SK-MEL-5 (cell line): Measurements from ENCODE around the gene ERFL. TPM values are rescaled to one million over a fixed set of nuclear protein-coding genes. Genes with fewer than 3 reads are reported as not detected.
"Not testable (repeated sequence)": the region's sequence is repeated elsewhere in the genome, so short reads cannot be mapped to it uniquely, and the experiment has no call there.

Experiments used
- DNase-seq: peaks from one replicate; pipeline ENCODE4 v3.0.0-alpha.2; 2016; ENCODE audit warnings: low read depth, low spot score
- in situ Hi-C: cut with HindIII; loops from 2 replicates; pipeline ENCODE4 v1.10.0; 2016; ENCODE audit warnings: low sequenced_read_pairs, high pct_unique_total_duplicates, low pct_unique_long_range_greater_than_20kb
- total RNA-seq: library from RNA; depleted of rRNA; stranded (reverse); fragments of >200 nt; shearing (Covaris generic); gene quantifications from 2 replicates; pipeline ENCODE4 v1.2.3, GENCODE V29; 2014

Gene ERFL
- total RNA-seq, 1 experiment from 2014 or later, result not detected

DNA sequence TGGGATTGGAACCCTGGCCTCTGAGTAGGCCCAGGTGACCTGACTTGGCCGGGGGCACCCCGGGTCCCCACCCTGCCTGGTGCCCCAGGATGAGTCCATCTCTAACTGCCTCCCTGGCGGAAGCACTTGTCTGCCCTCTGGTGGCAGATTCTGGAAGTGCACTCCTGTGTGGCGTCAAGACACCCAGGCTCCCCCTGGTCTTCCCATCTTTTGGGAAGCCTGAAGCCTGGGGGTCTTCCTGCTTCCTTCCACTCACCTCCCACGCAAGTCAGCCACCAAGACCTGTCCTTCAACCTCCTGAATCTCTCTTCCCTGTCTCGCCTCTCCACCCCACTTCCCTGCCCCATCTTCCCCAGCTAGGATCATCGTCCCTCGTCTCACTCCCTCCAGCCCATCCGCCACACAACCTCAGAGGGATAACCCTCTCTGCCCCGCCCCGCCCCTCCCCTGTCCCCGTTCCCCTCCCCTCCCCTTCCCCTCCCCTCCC, 23.5 kb upstream of the ERFL start:
- DNase-seq, result peak; percentile 78
- in situ Hi-C loops, result no loop called here

DNA sequence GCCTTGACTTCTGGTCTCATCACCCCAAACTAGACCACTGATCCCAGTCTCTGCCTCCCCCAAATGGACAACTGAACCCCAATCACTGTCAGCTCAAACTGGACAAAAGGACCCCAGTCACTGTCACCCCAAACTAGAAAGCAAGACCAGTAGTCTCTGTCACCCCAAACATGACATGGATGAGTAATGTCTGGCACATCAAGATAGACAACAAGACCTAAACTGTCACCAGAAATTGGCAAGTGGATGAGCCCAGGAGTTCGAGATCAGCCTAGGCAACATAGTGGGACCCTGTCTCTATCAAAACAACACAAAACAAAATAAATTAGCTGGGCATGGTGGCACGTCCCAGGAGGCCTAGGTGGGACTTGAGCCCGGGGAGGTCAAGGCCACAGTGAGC, 18.8 kb upstream of the ERFL start:
- in situ Hi-C loops, result no loop called here

DNA sequence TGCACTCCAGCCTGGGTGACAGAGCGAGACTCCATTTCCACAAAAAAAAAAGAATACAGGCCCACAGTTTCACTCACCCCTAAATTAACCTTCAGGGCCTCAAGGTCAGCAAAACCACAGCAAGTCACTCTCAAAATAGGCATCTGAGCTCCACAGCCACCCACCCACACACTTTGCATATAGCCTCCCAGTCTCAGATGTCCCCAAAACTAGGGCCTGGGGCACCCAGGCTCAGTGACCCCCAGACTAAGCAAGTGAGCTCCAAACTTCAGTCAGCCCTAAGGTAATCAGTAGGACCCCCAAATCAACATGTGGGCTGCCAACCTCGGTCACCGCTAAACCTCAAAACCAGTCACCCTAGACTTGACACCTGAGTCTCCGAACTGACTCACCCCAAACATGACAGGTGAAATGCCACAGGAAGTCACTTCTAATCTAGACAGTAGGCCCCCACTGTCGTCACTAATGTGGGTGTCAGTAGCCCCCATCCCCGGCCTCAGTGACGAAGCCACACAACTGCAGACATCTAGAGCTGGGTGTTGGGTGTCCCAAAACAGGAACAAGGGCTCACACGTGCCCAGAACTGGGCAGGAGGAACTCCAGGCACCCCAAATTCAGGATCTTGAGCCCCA, 17.0 kb upstream of the ERFL start:
- DNase-seq, result no peak
- in situ Hi-C loops, result no loop called here

More for the DNA sequence above, 18.8 kb upstream of the ERFL start:
- DNase-seq, result no peak

DNA sequence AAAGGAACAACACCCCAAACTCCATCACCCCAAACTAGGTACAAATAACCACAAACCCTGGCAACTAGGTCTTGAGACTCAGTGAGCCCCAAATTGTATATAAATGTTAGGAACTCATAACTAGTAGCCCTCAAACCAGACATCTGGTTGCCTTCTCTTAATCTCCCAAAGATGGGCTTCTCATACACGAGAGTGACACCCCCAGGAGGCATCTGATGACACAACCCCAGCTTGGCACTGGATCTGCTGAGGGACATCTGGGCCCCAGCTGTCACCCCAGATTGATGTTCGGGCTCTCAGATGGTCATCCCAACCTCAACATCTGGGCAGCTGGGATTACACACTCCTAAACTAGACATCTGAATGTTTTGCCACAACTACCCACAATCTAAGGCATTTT, 16.1 kb upstream of the ERFL start:
- no peak for DNase-seq
- in situ Hi-C loops, result no loop called here

DNA sequence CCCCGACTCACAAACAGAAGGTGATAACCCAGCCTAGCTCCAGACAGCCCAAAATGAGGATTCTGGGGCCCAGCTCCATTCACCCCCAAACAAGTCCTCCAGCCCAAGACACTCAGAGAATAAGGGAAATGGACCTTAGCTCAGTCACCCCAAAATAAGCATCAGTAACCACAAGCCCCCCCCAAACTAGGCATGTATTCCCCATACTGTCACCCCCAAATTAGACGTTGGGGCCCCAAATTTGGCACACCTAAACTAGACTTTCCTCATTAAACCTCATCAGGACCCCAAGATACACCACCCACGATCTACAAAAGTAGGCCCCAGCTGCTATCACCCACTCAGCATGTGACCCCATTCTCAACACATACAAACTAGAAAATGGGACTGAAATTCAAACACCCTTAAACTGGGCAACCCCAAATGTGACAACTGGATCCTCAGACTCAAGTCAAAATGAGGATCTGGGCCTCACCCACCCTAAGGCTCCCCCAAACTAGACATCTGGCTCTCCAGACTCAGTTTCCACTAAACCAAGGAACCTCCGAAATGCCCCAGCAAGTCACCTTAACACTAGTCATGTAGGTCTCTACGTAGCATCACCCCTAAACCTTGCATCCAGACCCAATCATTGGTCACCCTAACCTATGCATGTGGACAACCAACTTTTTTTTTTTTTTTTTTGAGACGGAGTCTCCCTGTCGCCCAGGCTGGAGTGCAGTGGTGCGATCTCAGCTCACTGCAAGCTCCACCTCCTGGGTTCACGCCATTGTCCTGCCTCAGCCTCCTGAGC, 13.4 kb upstream of the ERFL start:
- in situ Hi-C loops, result no loop called here

DNA sequence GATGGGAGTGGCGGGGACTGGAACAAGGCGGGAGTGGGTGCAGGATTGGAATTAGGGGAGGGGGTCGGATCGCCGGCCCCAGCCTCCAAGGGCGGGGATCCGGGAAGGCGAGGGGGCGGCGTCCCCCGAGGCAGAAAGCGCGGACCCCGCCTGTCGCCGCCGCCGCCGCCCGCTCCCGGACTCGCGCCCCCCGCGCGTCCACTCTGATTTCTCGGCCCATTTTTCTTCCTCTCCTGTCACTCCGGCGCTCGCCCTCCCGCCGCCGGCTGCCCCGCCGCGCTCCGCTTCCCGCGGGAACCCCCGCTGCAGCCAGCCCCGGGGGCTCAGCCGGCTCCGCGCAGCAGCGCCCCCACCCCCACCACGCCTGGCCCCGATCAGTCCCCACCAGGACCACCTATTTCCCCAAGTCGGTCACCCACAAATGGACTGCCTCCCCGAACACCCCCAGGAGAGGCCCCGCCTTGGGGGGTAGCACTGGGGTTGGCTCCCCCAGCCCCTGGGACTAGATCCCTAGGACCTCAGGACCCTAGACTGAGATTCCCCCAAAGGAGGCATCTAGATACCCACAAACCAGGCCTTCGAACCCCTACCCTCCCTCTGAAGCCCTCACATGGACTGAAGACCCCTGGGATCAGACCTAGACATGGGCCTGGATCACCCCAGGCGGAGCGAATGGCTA, 12.6 kb upstream of the ERFL start:
- DNase-seq, result no peak
- in situ Hi-C loops, result no loop called here

More for the DNA sequence above, 13.4 kb upstream of the ERFL start:
- DNase-seq, result no peak

DNA sequence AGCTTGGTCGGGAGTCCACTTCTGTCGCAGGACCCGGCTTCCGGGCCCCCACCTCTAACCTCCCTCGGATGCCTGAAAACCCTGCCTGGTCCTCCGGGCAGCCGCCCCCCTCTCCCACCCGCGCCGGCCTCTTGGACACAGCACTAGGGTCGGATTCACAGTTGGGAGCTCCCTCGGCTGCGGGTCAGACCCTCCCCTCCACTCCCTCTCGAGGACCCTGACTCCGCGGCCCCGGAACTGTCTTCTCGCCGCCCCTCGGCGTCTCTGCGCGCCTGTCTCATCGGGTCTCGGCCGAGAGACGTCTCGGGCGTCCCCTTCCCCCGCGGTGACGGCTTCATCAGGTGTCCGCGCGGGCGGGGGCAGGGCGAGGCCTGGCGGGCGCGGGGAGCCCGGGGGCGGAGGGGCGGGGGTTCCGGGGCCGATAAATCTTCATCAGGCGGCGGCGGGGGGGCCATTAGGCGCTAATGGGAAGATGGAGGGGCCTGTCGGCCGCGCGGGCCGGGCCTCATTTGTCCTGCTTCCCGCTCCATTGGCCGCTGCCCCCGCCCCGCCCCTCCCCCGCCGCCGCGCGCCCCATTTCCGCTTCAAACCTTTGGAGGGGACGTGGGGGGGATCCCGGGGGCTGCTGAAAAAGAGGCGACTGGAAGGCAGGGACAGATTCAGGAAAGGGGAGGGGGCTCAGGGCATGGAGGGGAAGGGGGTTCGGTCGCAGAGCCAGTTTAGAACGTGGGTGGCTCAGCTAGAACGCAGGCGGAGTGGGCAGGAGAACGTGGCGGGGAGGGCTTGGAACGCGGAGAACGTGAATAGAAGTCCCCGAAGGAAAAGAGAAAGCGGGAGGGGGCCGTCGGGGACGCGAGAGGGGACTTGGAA, 11.8 kb upstream of the ERFL start:
- in situ Hi-C loops, result no loop called here
- peak; percentile 19 for DNase-seq

DNA sequence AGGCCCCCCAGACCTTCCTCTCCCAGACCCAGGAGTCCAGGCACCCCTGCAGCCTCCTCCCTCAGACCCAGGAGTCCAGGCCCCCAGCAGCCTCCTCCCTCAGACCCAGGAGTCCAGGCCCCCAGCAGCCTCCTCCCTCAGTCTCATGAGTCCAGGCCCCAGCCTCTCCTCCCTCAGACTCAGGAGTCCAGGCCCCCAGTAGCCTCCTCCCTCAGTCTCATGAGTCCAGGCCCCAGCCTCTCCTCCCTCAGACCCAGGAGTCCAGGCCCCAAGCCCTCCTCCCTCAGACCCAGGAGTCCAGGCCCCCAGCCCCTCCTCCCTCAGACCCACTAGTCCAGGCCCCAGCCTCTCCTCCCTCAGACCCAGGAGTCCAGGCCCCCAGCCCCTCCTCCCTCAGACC, 11.0 kb upstream of the ERFL start:
- in situ Hi-C loops, DNase-seq: not testable (repeated sequence)

DNA sequence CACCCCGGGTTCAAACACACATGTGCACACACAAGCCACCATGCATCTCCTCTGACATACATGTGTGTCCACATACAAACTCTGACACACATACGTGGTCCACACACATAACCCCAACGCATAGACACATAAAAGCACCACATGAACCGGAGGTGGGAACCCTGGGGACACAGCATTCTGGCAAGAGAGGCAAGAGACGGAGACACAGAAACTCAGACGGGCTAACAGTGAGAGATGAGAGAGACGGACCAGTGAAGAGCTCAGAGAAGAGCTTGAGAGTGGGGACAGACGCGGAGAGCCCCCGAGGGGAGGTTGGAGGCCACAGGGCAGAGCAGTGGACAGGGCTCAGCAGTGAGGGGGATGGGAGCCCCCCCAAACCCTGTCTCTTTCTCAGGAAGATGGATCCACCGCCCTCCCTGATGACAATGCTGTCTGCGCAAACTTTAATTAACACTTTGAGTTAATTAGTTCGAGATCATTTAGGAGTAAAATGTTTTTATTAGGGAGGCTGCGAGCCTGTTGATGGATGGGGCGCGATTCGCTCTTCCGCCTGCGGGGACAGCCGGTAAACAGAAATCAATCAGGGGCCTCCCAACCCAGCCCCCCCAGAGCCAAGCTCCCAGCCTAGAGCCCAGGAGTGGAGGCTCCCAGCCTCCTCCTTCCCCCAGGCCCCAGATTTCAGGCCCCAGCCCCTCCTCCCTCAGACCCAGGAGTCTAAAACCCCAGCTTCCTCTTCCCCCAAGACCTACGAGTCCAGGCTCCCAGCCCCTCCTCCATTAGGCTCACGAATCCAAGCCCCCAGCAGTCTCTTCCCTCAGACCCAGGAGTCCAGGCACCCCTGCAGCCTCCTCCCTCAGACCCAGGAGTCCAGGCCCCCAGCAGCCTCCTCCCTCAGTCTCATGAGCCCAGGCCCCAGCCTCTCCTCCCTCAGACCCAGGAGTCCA, 9.5 kb upstream of the ERFL start:
- in situ Hi-C loops, result no loop called here
- no peak for DNase-seq

DNA sequence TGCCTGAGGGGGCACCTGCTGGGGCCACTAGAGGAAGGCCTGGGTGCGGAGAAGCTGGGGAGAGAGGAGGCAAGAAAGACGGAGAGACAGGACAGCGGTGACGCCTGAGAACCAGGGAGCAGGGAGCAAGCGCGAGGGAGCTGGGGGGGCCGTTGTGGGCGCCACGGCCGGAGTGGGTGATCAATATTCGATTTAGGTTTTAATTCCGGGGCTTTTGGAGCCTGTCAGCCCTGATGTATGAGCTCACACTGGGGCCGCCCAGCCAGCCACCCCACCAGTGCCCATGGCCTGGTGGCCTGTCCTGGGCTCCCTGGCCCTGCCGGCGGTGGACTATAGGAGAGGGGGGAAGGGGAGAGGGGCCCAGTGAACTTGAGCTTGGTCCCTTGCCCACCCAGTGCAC, 8.7 kb upstream of the ERFL start:
- in situ Hi-C loops, result no loop called here
- DNase-seq, result no peak

DNA sequence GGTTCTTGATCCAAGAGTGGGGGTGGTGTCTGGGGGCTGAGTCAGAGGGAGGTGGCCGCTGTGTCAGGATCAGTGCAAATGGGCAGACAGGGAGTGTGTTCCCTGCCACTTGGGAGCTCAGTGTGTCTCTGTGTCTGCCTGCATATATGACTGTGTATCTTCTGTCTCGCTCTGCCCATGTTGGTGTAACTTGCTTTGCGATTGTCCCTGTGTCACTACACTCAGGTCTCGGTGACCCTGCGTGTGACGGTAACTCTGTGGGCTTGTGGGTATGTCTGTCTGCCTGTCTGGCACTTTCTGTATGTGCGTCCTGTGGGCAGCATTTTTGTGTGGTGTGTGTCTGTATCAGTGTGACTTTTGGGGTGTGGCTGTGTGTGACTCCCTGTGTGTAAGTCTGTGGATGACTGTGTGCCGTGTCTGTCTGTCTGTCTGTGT, 8.2 kb upstream of the ERFL start:
- in situ Hi-C loops, result no loop called here
- no peak for DNase-seq

DNA sequence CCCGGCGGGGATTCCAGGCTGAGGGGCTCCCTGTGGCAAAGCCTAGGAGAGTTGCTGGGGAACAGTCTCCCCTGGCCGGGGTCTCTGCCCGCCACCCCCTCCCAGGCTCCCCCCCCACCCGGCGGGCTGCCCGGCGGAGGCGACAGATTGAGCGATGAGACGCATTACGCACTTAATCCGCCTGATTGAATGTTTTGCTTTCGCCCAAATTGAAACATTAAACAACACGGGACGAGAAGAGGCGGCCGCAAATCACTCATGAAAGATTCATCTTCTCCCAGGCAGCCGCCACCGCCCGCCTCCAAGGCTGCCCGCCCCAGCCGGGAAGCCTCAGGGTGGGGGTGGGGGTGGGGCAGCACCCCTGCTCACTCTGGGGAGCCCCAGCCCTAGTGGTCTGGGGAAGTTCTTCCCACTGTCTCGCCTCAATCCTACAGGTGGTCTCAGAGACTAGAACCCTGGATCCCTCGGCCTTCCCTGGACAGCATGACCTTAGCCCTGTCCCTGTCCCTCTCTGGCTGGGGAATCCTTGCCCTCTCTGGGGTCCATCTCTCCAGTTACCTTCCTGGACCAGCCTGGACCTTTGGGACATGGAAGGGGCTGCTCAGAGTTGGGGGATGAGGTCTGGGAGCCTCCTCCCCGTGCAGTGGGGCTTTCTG, 7.6 kb upstream of the ERFL start:
- DNase-seq, result no peak
- in situ Hi-C loops, result no loop called here

DNA sequence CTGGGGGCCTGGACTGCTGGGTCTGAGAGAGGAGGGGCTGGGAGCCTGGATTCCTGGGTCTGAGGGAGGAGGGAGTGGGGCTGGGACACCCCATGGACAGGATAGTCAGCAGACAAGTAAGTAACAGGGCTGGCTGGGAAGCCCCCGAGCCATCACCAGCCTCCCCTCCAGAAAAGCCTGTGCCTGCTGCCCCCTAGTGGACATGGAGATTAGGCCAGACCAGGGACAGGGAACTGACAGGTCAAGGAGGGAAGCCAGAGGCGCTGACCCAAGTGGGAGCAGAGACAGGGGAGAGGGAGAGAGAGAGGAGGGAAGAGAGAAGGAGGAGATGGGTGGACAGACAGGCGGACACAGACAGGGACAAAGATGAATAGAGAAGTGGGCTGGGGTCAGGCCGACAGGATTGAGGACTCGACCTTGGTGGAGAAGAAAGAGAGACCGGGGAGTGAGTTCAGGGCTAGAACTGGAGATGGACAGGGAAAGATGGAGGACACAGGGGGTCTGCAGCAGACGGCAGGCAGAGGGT, 6.7 kb upstream of the ERFL start:
- in situ Hi-C loops, result no loop called here
- peak; percentile 78 for DNase-seq

DNA sequence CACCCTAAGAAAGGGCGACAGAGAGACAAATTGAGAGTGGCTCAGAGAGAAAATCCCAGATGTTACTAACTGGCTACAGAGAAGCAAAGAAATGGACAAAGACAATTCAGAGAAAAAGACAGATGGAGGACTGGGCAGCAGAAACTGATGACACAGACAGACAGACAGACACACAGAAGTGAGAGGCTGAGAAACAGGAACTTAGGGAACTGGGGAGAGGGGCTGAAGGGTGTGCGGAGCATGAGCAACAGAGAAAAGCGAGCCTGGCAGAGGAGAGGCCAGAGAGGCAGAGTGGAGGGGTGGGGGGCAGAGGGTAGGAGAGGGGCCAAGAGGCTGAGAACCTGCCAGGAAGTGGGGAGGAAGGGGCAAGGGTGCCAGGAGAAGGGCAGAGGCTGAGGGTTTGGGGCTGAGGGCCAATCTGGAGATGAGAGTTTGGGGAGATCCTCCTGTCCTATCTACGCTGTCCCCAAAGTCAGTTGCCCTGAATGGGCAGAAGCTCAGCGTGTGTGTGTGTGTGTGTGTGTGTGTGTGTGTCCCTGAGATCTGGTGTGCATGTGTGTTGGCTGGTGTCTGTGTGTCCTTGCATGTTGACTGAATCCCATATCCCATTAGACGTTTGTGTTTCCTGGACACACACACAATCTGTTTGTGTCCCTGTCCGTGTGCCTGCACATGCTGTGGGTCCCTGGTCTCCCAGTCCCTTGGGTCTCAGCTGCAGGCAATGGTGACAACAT, 5.6 kb upstream of the ERFL start:
- no peak for DNase-seq
- in situ Hi-C loops, result no loop called here

DNA sequence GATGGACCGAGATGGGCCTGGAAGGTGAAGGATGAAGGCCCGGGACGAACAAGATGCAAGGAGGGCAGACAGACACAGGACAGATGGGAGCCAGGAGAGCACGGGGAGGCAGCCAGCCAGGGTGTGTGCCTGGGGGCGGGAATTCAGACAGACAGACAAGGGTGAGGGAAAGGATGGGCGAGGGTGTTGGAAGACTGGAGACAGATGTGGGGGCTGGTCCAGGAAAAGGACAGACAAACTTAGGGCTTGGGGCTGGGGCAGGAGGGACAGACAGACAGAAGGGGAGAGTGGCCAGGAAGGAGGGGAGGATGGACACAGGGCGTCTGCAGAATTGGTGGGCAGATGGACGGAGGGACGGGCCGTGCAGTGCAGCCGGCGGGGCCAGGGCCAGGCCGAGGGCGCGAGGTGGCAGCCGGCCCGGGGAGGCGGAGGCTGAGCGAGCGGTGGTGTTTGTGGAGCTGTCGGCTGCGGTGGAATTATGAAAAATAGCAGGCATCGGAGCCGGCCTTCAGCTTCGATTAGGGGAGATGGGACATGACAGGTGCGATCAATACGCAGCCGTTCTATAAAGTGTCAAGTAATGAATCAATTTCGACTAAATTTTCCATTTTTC, 4.6 kb upstream of the ERFL start:
- in situ Hi-C loops, result no loop called here
- DNase-seq, result no peak
